ENCODE results near the gene TFEB.

The TFEB gene

DNA sequence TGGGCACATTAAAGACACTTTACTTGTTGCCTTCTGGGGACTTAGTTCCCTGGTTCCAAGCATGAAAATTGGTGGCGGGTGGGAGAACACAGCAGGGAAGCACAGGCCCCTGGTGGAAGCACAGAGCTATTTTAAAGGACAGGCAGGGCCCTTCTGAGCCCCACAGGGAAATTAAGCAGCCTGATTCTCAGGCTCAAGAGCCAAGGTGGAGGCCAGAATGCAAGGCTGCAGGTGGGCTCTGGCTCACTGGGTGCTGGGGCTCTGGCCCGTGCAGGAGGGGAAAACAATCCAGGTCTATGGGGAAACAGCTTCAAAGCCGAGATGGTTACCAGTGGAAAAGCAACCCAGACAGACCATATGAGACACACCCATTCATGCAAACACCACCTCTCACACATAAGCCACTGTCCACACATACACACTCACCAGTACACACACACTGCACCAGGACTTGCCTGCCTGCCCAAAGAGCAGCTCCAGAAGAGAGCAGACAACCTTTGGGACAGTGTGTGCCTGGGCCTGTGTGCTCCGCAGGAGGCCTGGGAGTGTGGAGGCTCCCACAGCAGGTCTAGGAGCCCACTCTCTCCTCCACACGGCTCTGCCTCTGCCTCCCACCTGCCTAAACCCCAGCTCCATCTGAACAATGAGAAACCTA is 30.6 kb downstream of the TFEB start:
- no peak for DNase-seq

DNA sequence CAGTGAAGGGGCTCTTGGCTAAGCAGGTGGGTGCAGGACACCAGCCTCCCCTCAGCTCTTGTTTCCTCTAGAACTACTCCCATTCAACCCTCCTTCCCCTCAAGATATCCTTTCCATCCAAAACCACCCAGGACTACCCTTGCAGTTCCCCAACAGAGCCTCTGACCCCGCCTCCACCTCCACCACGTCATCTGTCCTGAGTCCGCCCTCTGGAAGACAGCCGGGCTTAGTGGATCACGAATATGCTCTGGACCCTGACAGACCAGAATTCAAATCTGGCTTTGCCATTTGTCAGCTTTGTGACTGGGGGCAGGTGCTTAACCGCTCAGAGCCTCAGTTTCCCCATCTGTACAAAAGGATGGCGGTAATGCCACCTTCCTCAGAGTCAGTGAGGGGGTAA is 31.4 kb downstream of the TFEB start:
- DNase-seq: no peak

DNA sequence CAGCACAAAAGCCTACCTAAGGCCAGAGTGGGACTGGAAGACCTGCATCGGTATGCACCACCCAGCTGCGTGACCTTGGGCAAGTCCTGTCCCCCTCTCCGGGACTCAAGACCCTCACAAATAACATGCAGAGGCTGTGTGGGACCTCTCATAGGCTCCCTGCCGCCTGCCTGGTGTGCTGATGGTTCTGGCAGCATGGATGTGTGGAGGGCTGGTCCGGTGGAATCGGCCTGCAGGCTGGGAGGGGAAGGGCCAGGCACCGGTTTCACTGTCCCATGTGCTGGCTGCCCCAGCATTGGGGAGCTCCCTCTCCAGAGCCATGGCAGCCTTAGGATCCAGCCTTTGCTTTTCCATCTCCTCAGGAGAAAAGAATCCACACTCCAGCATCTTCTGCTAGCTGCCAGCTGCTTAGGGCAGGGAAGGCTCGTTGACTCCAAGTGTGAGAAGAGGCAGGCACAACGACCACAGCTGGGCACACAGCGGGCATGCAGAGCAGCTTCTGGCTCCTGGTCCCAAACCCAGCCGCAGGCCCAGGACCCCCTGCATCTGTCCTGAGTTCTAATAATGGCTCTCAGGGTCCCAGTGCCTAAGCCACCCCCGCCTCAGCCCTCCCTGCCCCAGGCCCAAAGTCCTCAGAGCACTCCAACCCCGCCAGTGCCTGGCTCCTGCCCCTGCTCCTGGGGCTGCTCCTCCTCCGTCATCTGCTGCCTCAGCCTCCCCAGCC is 32.5 kb downstream of the TFEB start:
- no peak for DNase-seq

DNA sequence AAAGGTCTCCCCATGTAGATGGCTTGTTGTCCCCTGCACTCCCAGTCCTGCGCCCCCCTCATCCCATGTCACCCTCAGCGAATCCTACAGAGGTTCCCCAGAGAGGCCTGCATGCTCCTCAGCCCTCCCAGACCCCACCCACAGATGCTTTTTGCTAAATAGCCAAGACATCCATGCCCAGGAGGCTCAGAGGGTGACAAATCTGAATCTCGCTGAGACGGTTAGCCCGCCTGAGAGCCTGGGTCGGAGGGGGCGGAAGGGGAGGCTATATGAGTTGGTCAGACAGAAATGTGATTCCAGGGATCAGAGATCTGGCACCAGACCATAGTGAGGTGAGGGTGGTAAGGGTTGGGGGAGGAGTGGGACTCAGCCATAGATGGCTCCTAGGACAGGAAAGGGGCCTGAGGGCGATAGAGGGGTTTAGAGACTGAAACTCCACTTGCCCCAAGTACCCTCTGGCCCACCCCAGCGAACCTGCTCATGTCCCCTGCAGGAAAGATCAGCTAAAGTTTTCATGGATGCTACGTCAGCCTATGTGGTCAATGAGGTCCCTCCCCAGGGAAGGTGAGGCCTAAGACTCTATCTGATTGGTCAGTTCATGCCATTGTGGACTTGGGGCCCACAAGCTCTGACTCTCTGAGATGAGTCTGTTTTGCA is 33.2 kb downstream of the TFEB start:
- no peak for DNase-seq

DNA sequence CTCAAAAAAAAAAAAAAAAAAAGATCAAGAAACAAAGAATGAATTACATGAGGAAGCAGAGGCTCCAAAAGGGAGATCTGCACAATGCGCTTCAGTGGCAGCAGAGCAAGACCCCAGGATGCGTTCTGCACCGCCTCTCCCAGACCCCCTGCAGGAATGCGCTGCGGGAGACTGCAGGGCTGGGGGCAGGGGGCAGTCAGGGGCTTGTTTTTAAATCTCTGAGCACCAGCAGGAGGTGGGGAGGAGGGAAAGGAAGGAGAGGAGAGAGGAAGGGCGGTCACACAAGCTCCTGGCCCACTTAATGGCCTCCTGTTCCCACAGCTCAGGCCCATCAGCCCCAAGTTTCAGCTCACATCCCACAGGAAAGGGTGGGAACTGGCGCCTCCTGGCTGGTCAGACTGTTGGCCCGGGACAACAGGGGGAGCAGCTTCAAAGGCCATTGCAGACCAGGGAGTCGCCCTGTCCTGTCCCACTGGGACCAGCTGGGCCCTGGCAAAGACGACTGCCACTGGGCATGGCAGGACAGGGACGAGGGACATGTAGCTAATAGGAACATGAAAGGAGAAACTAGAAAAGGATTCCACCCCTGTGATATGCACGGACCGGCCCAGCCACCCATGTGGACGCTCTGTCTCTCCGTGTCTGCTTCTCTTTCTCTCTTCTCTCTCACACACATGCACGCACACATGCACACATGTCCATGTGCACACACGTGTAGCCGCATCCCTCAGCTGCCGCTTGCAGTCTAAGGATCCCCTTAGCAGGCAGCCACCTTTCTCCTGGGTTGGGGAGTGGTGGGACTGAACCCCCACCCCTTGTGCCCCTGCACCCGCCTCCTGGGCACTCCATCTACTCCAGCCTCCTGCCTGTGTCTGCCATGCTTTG is 34.7 kb downstream of the TFEB start:
- DNase-seq: no peak

- DNase-seq: no peak
Measured at GRCh38 chr6:41699063-41699462, 36.3 kb downstream of the TFEB start.

- no peak for DNase-seq
Measured at GRCh38 chr6:41697861-41698781, 37.3 kb downstream of the TFEB start.

DNA sequence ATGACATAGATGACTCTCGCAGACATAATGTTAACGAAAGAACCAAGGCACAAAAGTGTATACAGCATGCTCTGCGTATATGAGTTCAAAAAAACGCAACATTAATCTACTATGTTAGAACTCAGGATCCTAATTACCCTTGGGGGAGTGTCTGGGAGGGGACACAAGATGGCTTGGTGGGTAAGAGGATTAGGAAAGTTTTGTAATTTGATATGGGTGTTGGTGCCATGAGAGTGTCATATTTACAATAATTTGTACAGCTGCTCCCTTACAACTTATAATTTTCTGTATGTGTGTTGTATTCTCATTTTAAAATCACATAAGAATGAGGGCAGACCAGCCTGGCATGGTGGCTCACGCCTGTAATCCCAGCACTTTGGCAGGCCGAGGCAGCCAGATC is 38.6 kb downstream of the TFEB start:
- no peak for DNase-seq

DNA sequence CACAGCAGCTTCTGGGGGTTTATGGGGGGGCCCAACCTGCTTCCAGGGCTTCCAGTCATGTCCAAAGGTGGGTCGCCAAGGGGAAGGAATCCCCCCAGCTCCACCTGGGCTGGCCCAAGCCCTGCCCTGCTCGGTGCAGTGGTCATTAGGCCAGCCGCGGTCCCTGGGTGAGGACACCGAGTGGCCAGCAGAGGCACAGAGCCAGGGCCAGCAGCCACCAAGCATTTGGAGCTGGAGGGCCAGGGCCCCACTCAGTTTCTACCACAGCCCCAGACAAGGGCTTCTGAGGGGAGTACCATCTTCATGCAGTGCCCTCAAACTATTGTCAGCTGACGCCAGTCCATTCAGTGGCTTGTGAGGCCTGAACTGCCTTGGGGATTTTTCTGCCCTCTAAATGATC is 39.6 kb downstream of the TFEB start:
- DNase-seq: no peak

GRCh38 chr6:41694815-41695526 is 40.4 kb downstream of the TFEB start:
- DNase-seq: no peak

GRCh38 chr6:41693281-41694240 is 41.8 kb downstream of the TFEB start:
- DNase-seq: no peak

DNA sequence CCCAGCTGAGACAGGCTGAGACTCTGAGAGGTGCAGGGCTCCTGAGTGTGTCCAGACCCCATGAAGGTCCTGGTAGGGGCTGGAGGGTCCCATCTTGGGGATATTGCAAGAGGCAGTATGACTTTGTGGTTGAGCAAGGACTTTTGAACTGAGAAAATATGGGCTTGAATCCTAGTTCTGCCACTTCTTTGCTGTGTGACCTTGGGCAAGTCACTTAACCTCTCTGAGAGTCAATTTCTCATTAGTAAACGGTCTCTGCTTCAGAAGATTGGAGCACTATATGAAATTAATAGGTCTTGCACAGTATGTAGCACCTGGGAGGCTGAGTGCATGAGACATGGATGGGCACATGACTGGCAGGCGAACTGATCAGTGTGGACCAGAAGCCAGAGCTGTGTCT is 42.7 kb downstream of the TFEB start:
- no peak for DNase-seq

DNA sequence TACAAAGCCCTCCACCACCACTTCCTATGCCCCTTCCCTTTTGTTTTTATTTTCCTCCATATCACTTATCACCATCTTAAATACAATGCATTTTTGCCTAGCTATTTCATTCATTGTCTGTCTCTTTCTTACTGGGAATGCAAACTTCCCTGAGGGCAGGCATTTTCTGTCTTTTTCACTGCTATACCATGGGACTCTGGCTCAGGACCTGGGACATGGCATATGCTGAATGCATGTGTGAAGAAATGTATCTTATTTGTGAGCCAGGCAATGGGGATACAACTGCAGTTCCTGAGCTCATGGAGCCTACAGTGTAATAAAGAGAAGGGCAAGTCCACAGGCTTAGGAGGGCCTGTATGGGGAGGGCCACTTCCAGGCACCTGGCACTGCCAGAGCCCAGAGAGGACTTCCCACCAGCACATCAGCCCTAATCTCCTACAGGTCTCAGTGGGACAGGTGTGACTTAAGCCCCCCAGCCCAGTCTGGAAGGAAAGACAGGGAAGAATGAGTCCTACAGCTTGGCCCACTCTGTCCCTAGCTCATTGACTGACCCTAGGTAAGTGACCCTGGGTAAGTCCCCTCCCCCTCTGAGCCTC is 43.2 kb downstream of the TFEB start:
- DNase-seq: no peak

DNA sequence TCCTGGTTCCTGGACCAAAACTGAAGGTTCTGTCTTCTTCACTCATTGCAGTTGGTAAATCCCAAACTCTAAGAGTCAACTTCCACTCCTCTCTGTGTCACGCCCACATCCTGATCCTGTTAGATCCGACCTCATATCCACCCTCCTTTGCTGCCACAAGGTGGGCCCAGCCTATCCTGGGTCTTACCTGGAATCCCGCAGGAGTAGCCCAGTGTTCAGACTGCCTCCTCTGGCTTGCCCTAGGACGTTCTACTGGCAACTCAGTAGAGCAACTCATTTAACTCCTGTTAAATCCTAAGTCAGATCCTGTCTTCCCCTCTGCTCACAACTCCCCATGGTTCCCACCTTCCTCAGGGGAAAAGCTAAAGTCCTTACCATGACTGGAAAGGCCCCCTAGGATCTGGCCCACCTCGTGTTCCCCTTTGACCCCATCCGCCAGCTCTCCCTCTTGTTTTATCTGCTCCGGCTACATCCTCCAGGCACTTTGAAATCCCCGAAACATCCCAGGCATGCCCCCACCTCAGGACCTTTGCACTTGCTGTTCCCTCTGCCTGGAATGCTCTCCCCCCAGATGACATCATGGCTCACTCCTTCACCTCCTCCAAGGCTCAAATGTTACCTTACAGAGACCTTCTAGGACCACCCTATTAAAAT is 43.9 kb downstream of the TFEB start:
- DNase-seq: no peak

GRCh38 chr6:41690541-41691330 is 44.7 kb downstream of the TFEB start:
- no peak for DNase-seq

- no peak for DNase-seq
Measured at GRCh38 chr6:41689171-41690008, 46.0 kb downstream of the TFEB start.

DNA sequence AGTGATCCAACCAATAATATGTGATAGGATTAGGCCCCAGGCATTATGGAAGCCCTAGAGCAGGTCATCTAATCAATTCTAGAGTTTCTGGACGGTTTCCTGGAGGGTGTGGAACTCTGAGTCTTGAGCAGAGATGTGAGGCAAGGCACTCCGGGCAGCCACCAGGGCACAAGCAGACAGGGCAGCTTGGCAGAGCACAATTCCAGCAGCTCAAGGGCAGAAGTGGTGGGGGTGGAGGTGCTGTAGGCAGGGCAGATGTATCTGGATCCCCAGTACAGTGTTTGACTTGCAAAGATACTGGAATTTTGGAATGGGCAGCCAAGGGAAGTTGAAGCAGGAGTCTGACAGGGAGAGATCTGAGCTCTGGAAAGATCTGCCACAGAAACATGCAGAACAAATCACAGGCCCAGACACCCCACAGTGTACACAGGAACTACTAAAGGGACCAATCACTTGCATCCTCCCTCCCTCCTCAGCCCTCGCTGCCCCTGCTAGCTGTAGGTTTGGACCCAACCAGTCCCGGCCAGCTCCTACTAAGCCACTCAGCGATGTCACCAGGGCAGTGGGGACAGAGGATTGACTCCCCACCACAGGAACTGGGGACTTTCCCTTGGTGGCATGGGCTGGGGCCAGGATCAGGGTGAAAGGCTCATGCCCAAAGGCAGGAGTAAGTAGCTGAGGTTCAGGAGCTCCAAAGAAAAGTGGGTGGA is 47.0 kb downstream of the TFEB start:
- no peak for DNase-seq

Measured in NCI-H1436 treated with DMSO at 0.1 percent for 48 hours (cell line).